Measurements from ENCODE around the gene RRBP1.

RRBP1 gene

DNA sequence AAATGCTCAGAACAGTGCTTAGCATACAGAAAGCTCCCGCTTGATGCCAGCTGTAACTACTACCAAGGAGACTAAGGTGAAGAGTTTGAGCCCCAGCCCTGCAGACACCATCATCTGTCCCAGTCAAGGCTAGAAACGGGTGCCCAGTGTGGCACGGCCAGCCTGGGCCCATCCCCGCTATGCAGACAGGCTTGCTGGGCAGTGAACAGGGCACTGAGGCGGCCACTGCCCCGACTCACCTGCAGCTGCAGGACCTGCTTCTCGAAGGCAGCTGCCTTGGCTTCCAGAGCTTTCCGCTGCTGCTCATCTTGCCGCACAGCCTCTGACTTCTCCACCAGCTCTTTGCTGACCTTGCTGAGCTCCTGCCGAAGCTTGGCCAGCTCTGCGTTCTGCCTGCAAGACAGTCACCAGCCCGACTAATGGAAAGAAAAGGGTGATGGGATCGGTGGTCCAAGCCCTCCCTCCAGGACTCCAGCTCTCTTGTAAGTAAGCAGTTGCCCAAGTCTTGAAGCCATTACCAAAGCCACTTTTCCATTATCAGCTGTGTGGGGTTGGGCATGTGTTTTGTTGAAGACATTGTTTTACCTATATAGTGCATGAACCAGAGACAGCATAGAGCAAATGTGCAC lies 48.7 kb downstream of the RRBP1 start:
- TF ChIP-seq, protein P1, sequence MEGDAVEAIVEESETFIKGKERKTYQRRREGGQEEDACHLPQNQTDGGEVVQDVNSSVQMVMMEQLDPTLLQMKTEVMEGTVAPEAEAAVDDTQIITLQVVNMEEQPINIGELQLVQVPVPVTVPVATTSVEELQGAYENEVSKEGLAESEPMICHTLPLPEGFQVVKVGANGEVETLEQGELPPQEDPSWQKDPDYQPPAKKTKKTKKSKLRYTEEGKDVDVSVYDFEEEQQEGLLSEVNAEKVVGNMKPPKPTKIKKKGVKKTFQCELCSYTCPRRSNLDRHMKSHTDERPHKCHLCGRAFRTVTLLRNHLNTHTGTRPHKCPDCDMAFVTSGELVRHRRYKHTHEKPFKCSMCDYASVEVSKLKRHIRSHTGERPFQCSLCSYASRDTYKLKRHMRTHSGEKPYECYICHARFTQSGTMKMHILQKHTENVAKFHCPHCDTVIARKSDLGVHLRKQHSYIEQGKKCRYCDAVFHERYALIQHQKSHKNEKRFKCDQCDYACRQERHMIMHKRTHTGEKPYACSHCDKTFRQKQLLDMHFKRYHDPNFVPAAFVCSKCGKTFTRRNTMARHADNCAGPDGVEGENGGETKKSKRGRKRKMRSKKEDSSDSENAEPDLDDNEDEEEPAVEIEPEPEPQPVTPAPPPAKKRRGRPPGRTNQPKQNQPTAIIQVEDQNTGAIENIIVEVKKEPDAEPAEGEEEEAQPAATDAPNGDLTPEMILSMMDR (IDR thresholded peaks at IDR 0.05; ENCODE audit: extremely low read depth, missing control alignments): no peak
- DNase-seq (ENCODE audit: low spot score): no peak

DNA sequence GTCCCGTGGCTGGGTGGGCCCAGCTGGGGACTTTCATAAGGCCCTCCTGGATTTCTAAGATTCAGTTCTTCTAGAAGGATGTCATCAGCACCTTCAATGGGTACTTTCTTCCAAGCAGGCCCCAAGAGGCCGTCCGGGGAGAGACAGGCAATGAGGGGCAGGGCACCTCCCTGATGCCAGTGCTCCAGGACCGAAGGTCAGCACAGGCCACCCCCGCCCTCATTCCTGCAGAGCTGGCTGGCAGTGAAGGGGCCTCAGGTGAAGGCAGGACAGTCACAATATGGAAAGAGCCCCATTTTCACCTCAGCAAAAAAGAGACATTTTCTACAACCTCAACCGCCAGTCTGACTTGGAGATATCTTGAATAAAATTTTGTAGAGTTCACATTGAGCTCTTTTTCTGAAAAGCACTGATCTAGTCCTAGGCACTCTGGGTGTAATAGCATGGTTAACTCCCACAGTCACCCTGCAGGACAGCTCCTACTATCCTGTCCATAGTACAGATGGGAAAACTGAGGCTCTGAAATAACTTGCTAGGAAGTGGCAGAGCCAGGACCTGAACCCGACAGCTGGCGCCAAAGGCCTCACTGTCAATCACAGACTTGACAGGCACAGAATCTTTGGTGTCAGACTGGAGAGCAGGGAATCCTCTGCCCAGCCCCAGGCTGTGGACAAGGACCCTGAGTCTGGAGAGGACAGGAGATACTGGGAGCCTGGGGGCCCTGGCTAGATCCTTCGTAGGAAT lies 50.3 kb downstream of the RRBP1 start:
- TF ChIP-seq, protein P1 (IDR thresholded peaks at IDR 0.05; ENCODE audit: extremely low read depth, missing control alignments): no peak
- DNase-seq (ENCODE audit: low spot score): no peak

DNA sequence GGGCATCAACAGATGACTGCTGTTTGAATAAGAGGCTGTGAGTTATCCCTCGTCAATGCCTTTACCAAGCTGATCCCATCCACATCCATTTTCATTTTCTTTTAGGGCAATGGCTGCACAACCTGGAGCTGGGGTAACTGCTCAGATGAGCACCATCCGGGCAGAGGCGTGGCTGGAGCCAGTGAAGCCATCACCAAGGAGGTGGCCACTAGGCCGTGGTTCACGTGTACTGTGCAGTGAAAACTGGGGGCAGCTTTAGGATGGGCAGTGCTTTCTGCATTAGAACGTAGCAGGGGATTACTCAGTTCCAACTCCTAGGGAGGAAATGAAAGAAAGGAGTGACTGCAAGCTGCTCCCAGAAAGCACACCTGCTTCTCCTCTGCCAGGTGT lies 51.2 kb downstream of the RRBP1 start:
- no peak for DNase-seq (ENCODE audit: low spot score)
- TF ChIP-seq, protein P1 (IDR thresholded peaks at IDR 0.05; ENCODE audit: extremely low read depth, missing control alignments): no peak

- TF ChIP-seq, protein P1 (IDR thresholded peaks at IDR 0.05; ENCODE audit: extremely low read depth, missing control alignments): no peak
- no peak for DNase-seq (ENCODE audit: low spot score)
Observed at GRCh38 chr20:17630151-17630805, 51.8 kb downstream of the RRBP1 start.

GRCh38 chr20:17629678-17630089 lies 52.4 kb downstream of the RRBP1 start:
- no peak for DNase-seq (ENCODE audit: low spot score)
- TF ChIP-seq, protein P1 (IDR thresholded peaks at IDR 0.05; ENCODE audit: extremely low read depth, missing control alignments): no peak

- TF ChIP-seq, protein P1 (IDR thresholded peaks at IDR 0.05; ENCODE audit: extremely low read depth, missing control alignments): no peak
- DNase-seq (ENCODE audit: low spot score): no peak
Observed at GRCh38 chr20:17629025-17629424, 53.0 kb downstream of the RRBP1 start.
